IPS-20b (cell line): Measurements from ENCODE around the gene NUDT8.

Experiments used
- H3K27ac ChIP-seq: one replicate; pipeline ENCODE4 v1.5.1; 2013; ENCODE audit warnings: low read length
- H3K27me3 ChIP-seq: 2 replicates; pipeline ENCODE4 v1.6.1; 2013; ENCODE audit warnings: mild to moderate bottlenecking, low read length, inconsistent platforms; ENCODE audit not compliant: insufficient read depth
- H3K36me3 ChIP-seq: 2 replicates; pipeline ENCODE4 v1.6.1; 2013; ENCODE audit warnings: low read depth, mild to moderate bottlenecking, inconsistent platforms, low read length, moderate library complexity; ENCODE audit not compliant: insufficient read depth
- H3K4me1 ChIP-seq: 2 replicates; pipeline ENCODE4 v1.6.1; 2013; ENCODE audit warnings: mild to moderate bottlenecking, control low read depth, inconsistent platforms, low read length, moderate library complexity; ENCODE audit not compliant: insufficient read depth
- H3K4me3 ChIP-seq: 2 replicates; pipeline ENCODE4 v1.5.1; 2013; ENCODE audit warnings: mild to moderate bottlenecking, low read length, inconsistent platforms
- H3K9ac ChIP-seq: 2 replicates; pipeline ENCODE4 v1.6.1; 2013; ENCODE audit warnings: low read depth, mild to moderate bottlenecking, inconsistent platforms, low read length, moderate library complexity
- H3K9me3 ChIP-seq: 2 replicates; pipeline ENCODE4 v1.6.1; 2013; ENCODE audit warnings: mild to moderate bottlenecking, low read depth, low read length, inconsistent platforms; ENCODE audit not compliant: insufficient read depth

NUDT8 gene

DNA sequence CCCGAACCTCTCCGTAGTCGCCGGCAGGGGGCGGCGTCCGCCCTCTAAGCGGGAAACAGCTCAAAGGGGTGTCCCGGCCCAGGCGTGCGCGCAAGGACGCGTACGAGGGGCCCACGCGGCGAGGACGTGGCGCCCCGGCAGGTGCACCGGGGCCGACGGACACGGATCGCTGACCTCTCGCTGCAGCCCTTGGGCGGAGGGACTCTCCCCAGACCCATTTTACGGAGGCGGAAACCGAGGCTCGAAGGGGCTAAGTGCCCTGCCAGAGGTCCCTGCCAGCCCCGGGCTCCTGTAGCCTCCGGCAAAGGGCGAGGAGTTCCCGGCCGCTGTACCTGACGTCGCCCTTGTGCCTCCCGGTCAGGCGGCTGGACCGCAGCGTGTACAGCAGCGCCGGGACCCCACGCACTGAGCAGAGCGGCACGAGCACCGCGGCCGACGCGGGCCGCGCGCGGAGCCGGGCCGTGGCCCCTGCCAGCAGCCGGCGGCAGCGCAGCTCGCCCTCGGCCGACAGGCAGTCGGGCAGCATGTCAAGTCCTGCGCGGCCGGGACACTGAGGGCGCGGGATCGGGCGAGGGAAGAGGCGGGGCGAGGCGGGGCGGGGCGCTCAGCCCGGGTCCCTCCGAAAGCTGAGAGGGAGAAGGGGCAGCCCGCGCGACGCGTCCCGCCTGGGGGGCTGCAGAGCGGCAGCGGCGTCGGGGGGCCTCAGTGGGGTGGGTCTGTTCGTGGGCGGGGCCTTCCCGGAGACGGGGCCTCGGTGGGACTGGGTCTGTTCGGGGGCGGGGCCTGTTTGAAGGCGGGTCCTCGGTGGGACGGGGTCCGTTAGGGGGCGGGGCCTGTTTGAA lies at the start of gene NUDT8:
NUDT8 (minus strand) TSS at position 552 of the 842 bp plus-strand sequence; CDS start at position 526, 26 bp downstream.
- Histone ChIP-seq H3K9ac (peak within 1 kb of the TSS; percentile 61), H3K36me3 (peaks cover 8% of the 10 kb centered on the region; the same call in 1 of the 2 replicates), H3K9me3 (no peaks in the 10 kb centered on the region), H3K4me1 (peaks cover 4% of the 10 kb centered on the region; the same call in 1 of the 2 replicates), H3K27ac (peak within 1 kb of the TSS; percentile 32), H3K27me3 (no peaks in the 10 kb centered on the region), H3K4me3 (peak within 1 kb of the TSS; percentile 81)

DNA sequence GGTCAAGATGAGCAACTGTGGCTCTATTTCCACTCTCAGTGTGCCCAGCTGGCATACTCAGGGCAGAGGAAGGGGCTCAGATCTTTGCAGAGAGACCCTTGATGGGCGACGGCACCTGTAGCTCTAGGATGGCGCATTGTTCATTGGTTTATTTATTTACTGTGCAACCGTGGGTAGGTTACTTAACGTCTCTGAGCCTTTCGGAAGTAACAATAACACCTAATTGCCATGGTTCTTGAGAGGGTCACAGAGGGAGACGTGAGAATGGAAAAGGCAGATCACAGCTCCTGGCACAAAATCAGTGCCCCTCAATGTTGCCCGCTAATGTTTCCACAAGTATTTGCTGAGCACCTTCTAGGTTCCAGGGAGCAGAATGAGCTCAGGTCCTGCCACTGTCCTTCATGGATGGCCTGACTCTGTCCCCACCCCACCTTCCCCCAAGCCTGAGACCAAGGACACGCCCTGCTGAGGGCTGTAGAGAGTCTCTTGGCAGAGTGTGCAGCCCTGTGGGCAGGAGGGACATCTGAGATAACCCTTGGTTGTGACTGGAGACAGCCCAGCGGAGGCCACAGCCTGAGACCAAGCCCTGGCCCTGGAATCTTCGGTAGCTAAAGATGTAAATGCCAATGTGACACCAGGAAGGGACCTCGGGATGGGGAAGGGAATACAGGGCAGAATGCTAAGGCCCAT lies 45.5 kb upstream of the NUDT8 start:
- Histone ChIP-seq H3K9ac (no peak overlapping the region), H3K27ac (no peak overlapping the region), H3K27me3 (no peaks in the 10 kb centered on the region), H3K4me3 (no peak overlapping the region), H3K36me3 (no peaks in the 10 kb centered on the region), H3K4me1 (no peaks in the 10 kb centered on the region), H3K9me3 (no peaks in the 10 kb centered on the region)

GRCh38 chr11:67674442-67674871 lies 44.7 kb upstream of the NUDT8 start, which contains the start of gene ALDH3B2:
TSS of gene ALDH3B2 (minus strand) at chr11:67674623. CDS start at chr11:67666935, 7,688 bp downstream.
- H3K36me3 ChIP-seq: no peaks in the 10 kb centered on the region
- H3K4me3 ChIP-seq: no peak within 1 kb of the TSS
- H3K9ac ChIP-seq: no peak within 1 kb of the TSS
- H3K27ac ChIP-seq: no peak within 1 kb of the TSS
- H3K27me3 ChIP-seq: no peaks in the 10 kb centered on the region
- no peaks in the 10 kb centered on the region for H3K9me3 ChIP-seq
- no peaks in the 10 kb centered on the region for H3K4me1 ChIP-seq

GRCh38 chr11:67673902-67674301 lies 44.2 kb upstream of the NUDT8 start:
- H3K27ac ChIP-seq: no peak overlapping the region
- no peaks in the 10 kb centered on the region for H3K27me3 ChIP-seq

DNA sequence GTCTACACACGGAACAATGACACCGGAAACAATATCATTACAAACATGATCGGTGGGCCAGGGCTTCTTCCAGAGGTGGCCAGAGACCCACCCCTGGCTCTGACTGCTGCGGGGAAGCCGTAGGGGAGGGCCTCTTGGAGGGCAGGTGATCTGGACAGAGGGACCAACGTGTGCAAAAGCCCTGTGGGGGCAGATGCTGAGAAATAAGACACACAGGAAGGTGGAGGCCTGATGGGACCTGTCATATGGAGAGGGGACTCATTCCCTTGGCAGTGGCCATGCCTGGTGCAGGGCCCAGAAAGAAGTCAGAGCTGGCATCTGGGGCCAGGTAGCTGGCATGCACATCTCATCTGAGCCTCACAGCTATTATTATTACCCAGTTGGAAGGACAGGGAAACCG lies 43.6 kb upstream of the NUDT8 start:
- H3K4me3 ChIP-seq: no peak overlapping the region
- no peaks in the 10 kb centered on the region for H3K36me3 ChIP-seq
- no peak overlapping the region for H3K27ac ChIP-seq
- no peaks in the 10 kb centered on the region for H3K9me3 ChIP-seq
- no peaks in the 10 kb centered on the region for H3K27me3 ChIP-seq
- H3K4me1 ChIP-seq: no peaks in the 10 kb centered on the region
- no peak overlapping the region for H3K9ac ChIP-seq

More at GRCh38 chr11:67673902-67674301, 44.2 kb upstream of the NUDT8 start:
- H3K9me3 ChIP-seq: no peaks in the 10 kb centered on the region
- no peak overlapping the region for H3K4me3 ChIP-seq
- H3K4me1 ChIP-seq: no peaks in the 10 kb centered on the region
- H3K36me3 ChIP-seq: no peaks in the 10 kb centered on the region
- no peak overlapping the region for H3K9ac ChIP-seq

DNA sequence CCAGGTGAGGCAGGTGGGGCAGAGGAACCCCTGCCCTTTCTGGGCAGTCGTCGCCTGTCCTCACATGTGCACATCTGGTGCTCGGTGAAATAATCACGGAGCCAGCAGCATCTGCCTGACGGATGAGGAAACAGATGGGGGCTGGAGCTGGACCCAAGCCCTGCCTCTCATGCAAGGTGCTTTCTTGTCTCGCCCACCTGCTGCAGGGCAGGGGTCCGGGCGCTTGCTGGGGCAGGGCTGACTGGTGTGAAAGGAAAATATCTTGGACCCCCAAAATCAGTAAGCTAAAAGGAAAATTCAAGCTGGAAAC lies 41.4 kb upstream of the NUDT8 start:
- no peak overlapping the region for H3K27ac ChIP-seq
- no peaks in the 10 kb centered on the region for H3K27me3 ChIP-seq
- H3K4me1 ChIP-seq: no peaks in the 10 kb centered on the region
- H3K4me3 ChIP-seq: no peak overlapping the region
- H3K36me3 ChIP-seq: no peaks in the 10 kb centered on the region
- H3K9me3 ChIP-seq: no peaks in the 10 kb centered on the region
- no peak overlapping the region for H3K9ac ChIP-seq

GRCh38 chr11:67670316-67671210 lies 40.8 kb upstream of the NUDT8 start:
- Histone ChIP-seq H3K4me3 (no peak overlapping the region), H3K36me3 (no peaks in the 10 kb centered on the region), H3K9me3 (no peaks in the 10 kb centered on the region), H3K27me3 (no peaks in the 10 kb centered on the region), H3K9ac (no peak overlapping the region), H3K27ac (no peak overlapping the region), H3K4me1 (no peaks in the 10 kb centered on the region)

DNA sequence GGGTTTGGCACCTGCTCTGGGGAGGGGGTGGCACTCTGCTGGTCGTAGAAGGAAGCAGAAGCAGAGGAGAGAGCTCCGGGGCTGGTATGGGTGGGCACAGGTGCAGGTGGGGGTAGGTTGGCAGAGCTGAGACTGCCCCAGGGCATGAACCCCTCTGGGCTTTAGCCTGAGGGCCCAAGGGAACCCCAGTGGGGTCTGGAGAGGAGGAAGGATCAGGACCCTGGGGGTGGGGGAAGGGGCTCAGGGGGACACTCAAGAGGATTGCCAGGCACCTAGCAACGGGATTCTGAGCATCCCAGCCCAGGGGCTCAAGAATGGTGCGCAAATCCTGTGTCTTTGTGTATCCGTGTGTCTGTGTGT lies 38.4 kb upstream of the NUDT8 start:
- Histone ChIP-seq H3K9me3 (no peaks in the 10 kb centered on the region), H3K9ac (no peak overlapping the region)

GRCh38 chr11:67667490-67668191 lies 37.9 kb upstream of the NUDT8 start:
- no peak overlapping the region for H3K27ac ChIP-seq
- H3K4me1 ChIP-seq: no peaks in the 10 kb centered on the region
- H3K9ac ChIP-seq: no peak overlapping the region
- H3K9me3 ChIP-seq: no peaks in the 10 kb centered on the region
- no peaks in the 10 kb centered on the region for H3K27me3 ChIP-seq
- H3K4me3 ChIP-seq: no peak overlapping the region
- no peaks in the 10 kb centered on the region for H3K36me3 ChIP-seq

More for the DNA sequence above, 38.4 kb upstream of the NUDT8 start:
- H3K4me3 ChIP-seq: no peak overlapping the region
- no peak overlapping the region for H3K27ac ChIP-seq
- no peaks in the 10 kb centered on the region for H3K4me1 ChIP-seq
- H3K27me3 ChIP-seq: no peaks in the 10 kb centered on the region
- H3K36me3 ChIP-seq: no peaks in the 10 kb centered on the region

DNA sequence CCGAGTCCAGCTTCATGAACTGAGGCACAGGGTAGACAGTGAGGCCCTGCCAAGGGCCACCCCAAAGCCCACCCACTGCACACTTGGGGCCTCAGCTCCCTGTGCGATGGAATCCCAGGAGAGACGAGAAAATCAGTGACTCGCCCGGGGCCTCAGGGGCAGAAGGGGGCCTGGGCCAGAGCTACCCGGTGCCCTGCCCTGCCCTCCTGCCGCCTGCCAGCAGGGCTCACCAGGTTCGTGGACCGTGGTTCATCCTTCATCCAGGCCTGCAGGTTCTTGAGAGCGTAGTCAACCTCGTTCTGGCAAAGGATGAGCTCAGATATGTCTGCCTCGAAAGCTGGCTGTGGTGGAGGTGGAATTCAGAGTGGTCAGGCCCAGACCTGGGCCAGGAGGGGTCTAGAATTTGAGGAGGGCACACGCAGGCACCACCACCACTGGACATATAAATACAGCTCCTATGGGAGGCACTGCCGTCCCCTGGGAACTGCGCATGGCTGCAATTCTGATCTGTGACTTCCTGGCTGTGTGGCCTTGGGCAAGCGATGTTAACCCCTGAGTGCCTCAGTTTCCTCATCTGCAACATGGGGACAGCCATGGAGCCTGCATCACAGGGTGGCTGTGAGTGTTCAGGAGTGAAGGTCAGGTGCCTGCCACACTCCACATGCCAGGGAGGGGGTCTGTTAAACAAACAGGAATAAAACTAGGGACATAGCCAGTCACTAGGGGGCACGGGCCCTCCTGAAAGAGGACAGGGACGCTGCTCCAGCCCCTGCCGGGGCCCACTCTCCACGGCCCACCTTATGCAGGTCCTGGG lies 37.1 kb upstream of the NUDT8 start:
- Histone ChIP-seq H3K27ac (no peak overlapping the region), H3K9ac (no peak overlapping the region), H3K4me1 (no peaks in the 10 kb centered on the region), H3K36me3 (no peaks in the 10 kb centered on the region), H3K4me3 (no peak overlapping the region), H3K27me3 (no peaks in the 10 kb centered on the region), H3K9me3 (no peaks in the 10 kb centered on the region)
